Islet precursor cell (in vitro differentiated cells): ENCODE measurements around the gene SFMBT1.

Source experiments
- DNase-seq: peaks from one replicate; pipeline ENCODE4 v3.0.0-alpha.2; 2018

SFMBT1 gene

DNA sequence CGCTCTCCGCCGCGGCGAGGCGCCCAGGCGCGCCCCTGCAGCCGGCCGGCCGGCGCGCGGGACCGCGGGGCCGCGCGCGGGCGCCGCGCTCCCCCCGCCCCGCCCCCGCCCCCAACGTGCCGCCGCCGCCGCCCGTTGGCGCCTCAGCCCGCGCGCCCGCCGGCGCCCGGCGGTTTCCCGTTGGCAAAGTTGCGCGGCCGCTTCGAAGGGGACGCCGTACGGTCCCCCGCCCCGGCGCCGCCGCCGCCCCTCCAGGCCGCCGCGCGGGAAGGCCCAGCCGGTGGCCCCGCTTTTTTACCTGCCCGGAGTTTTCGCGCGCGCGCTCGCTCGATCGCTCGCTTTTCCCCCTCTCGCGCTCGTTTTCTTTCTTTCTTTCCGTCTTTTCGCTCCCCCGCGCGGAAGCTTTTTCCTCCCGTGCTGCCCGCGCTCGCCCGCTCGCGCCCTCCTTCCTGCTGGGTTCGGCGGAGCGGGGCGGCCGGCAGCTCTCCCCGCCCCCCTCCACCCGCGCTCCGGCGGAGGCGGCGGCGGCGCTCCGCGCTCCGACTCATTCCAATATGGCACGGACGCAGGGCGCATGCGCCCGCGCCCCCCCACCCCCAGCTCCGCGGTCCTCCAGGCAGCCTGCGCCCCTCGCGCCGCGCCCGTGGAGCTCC lies at the start of gene SFMBT1:
SFMBT1 (minus strand) TSS at position 556 of the 653 bp plus-strand sequence. CDS start 76,945 bp downstream, outside the sequence.
- peak; percentile 76 for DNase-seq

DNA sequence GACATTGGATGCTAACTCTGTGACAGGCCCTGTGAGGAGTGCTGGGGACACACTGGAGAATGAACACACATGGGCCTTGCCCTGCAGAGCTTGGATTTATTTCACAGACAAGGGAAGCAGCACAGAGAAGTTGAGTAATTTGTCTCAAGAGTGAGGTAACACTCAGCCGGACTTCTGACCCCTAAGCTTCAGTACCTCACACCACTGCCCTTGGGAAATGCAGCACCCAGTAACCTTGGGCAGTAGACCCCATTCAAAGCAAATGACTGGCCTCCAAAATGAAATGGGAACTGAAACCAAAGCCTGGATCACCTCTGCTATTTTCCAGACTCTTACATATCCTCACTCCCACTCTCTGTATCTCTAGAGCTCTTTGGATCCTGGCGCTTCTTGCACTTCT lies 47.1 kb upstream of the SFMBT1 start:
- no peak for DNase-seq

- DNase-seq = no peak
Measured at GRCh38 chr3:53092216-53092615, 46.3 kb upstream of the SFMBT1 start.

- no peak for DNase-seq
Measured at GRCh38 chr3:53091011-53091410, 45.1 kb upstream of the SFMBT1 start.

- DNase-seq = no peak
Measured at GRCh38 chr3:53089511-53089910, 43.6 kb upstream of the SFMBT1 start.

- peak; percentile 32 for DNase-seq
Measured at GRCh38 chr3:53085476-53085875, 39.6 kb upstream of the SFMBT1 start.

DNA sequence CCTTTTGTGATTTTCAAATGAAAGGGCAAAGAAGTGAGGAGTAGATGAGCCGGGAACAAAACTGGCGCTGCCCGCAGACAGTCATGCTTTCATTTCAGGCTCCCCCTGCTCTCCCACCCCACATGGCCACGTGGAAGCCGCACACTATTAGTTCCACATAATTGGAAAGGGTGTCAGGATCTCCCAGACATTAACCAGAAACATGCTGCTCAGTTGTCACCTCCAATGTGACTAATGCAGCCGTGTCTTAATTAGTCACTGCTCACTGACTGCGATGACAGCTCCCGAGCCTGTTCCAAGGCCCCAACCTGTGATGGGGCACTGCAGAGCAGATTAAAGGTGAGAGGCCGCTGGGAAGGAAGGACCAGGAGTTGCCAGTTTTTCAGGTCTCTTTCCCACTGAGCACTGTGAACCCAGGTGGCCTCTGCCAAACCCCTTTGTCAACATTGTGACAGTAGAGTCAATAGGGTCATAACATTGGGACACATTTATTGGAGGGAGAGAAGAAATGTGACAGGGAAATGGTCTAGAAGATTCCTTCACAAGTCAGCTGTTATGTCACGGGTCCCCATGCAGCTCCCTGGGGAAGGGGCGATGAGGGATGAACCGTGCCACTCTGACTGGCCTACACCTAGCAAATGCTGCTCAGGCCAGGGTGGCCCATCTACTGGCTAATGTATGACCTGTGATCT lies 38.6 kb upstream of the SFMBT1 start:
- DNase-seq = peak; percentile 49

- peak; percentile 32 for DNase-seq
Measured at GRCh38 chr3:53083949-53084309, 38.1 kb upstream of the SFMBT1 start.

GRCh38 chr3:53083521-53083920 lies 37.6 kb upstream of the SFMBT1 start:
- peak; percentile 39 for DNase-seq

DNA sequence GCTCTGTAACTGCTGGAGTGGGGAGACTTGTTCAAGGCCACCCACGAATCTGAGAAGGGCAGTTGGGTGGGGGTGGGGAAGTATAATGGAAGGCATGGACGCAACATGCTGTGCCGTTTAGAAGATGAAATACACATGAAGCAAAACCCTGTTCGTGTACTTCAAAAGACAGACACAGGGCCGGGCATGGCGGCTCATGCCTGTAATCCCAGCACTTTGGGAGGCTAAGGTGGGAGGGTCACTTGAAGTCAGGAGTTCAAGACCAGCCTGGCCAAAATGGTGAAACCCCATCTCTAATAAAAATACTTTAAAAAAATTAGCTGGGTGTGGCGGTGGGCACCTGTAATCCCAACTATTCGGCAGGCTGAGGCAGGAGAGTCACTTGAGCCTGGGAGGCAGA lies 36.9 kb upstream of the SFMBT1 start:
- DNase-seq = peak; percentile 25

DNA sequence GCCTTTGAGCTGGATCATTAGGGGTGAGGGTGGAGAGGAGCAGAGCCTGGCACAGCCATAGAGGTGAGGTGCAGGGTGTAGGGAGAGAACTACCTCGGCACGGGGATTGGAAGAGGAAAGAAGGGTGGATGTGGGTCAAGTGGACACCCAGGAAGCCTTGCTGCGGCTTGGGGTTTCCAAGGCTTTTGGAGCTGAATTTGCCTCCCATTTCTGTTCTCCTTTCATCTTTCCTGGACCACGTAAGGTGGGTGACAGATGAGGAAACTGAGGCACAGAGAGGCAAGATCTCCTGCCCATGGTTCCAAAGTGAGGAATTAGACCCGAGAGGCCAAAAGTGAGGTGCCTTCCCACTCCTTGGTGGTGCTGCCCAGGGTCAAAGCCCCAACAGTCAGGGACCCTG lies 35.4 kb upstream of the SFMBT1 start:
- DNase-seq = peak; percentile 20

DNA sequence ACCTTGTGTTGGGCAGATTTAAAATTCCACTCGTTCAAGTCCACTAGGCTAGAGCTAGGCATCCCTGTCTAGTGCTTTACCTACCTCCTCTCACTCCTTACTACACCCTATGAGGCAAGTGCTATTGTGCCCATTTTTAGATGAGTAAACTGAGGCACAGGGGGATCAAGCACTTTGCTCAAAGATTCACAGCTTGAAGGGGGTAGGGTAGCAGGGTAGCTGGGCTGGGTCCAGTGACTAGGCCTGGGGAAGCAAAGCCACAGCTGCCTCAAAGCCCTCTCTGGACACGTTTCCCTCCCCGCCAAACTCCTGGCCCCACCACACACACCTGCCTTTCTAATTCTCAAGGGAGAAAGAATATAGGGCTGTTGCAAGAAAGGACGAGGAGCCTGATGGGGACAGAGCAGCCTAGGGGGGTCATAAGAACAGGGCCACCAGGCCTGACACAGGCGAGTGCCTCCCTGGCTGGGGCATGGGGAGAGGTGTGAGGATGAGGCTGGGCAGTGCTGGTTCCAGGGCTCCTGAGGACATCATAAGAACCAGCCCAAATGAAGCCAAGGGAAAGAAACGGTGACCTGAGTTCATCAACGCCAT lies 34.8 kb upstream of the SFMBT1 start:
- DNase-seq = peak; percentile 34

- DNase-seq = peak; percentile 41
Measured at GRCh38 chr3:53079791-53080555, 34.1 kb upstream of the SFMBT1 start.

- DNase-seq = peak; percentile 30
Measured at GRCh38 chr3:53079147-53079546, 33.3 kb upstream of the SFMBT1 start.

DNA sequence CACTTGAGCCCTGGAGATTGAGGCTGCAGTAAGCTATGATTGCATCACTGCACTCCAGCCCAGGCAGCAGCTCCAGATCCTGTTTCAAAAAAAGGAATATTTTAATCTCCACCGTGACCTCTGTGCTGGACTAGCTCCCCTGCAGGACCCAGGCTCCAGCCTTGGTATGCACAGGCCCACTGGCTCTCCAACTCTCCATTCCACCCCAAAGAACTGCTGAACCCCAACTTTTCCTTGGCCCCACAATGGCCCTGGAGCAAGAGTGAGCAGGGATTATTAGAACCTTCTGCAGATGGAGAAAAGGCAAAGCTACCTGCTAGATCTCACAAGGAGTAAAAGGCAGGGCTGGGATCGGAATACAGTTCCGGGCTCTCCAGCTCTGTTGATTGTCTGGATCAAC lies 32.8 kb upstream of the SFMBT1 start:
- peak; percentile 29 for DNase-seq

GRCh38 chr3:53077476-53078220 lies 31.8 kb upstream of the SFMBT1 start:
- peak; percentile 50 for DNase-seq

- peak; percentile 43 for DNase-seq
Measured at GRCh38 chr3:53075743-53076140, 29.9 kb upstream of the SFMBT1 start.

GRCh38 chr3:53074761-53075742 lies 29.2 kb upstream of the SFMBT1 start:
- peak; percentile 45 for DNase-seq

- DNase-seq = no peak
Measured at GRCh38 chr3:53074366-53074696, 28.5 kb upstream of the SFMBT1 start.

GRCh38 chr3:53073553-53074365 lies 27.9 kb upstream of the SFMBT1 start:
- peak; percentile 57 for DNase-seq
